Lung (tissue), 12 donors: Measurements from ENCODE around the gene DCUN1D2. TPM values are rescaled to one million over a fixed set of nuclear protein-coding genes. Genes with fewer than 3 reads are reported as not detected.
A peak's percentile ranks its signal among the peaks of the same experiment; 100 is the strongest.

Experiments used
- ATAC-seq: fragments of 200-7000 bp; cut with Tn5 transposase; one replicate; pipeline ENCODE4 v1.9.1; 2020; ENCODE audit warnings: moderate number of reproducible peaks; ENCODE audit not compliant: insufficient read depth, low FRiP score
- DNase-seq, 3 donors: peaks; one replicate each; pipeline ENCODE4 v3.0.0-alpha.2; 2013 to 2017
- H3K27ac ChIP-seq, 2 donors: one replicate each; pipeline ENCODE4 v1.5.1; 2013; ENCODE audit warnings: mild to moderate bottlenecking in 2 of 2, moderate library complexity in 2 of 2, control low read depth in 1 of 2, inconsistent platforms in 1 of 2, low read depth in 1 of 2, low read length in 1 of 2
- H3K27me3 ChIP-seq, 3 donors: one replicate each; pipeline ENCODE4 v1.5.1; 2013; ENCODE audit warnings: low read length in 2 of 3; ENCODE audit not compliant: control insufficient read depth in 3 of 3, insufficient read depth in 3 of 3
- H3K36me3 ChIP-seq, 4 donors: one replicate each; pipeline ENCODE4 v1.5.1; 2013; ENCODE audit warnings: low read length in 4 of 4, mild to moderate bottlenecking in 1 of 4, moderate library complexity in 1 of 4; ENCODE audit not compliant: control insufficient read depth in 4 of 4, insufficient read depth in 4 of 4
- H3K4me1 ChIP-seq, 5 donors: one replicate each; pipeline ENCODE4 v1.5.1; 2013; ENCODE audit warnings: low read length in 5 of 5, mild to moderate bottlenecking in 2 of 5, moderate library complexity in 1 of 5; ENCODE audit not compliant: control insufficient read depth in 5 of 5, insufficient read depth in 5 of 5
- H3K4me3 ChIP-seq: one replicate; pipeline ENCODE4 v1.5.1; 2013; ENCODE audit warnings: mild to moderate bottlenecking, control low read depth, moderate library complexity
- H3K9ac ChIP-seq, 2 donors: one replicate each; pipeline ENCODE4 v1.5.1; 2013; ENCODE audit warnings: low read length in 2 of 2, control low read depth in 1 of 2; ENCODE audit not compliant: insufficient read depth in 1 of 2
- H3K9me3 ChIP-seq, 4 donors: one replicate each; pipeline ENCODE4 v1.5.1; 2013; ENCODE audit warnings: low read length in 3 of 4, mild to moderate bottlenecking in 1 of 4, moderate library complexity in 1 of 4; ENCODE audit not compliant: control insufficient read depth in 4 of 4, insufficient read depth in 3 of 4
- CTCF ChIP-seq: IDR thresholded peaks from 2 replicates; pipeline ENCODE4 v1.5.1; 2012; ENCODE audit warnings: mild to moderate bottlenecking; ENCODE audit errors: control extremely low read depth, extremely low read depth
- WGBS, 2 donors: extraction: QIAGEN DNeasy Blood & Tissue Kit; methylation state at CpG; one replicate each; pipeline ENCODE4 v1.1.7; 2013; 5-methylcytosine and 5-hydroxymethylcytosine counted together
- polyA plus RNA-seq, 2 donors: library from polyadenylated mRNA; stranded (reverse); fragments of 200-250 nt; gene quantifications; one replicate each; pipeline ENCODE4 v1.2.1, GENCODE V29; 2013
- total RNA-seq, 2 donors: library from RNA; depleted of rRNA in 1 of 2; stranded (reverse); fragments of >200 nt in 1 of 2; gene quantifications; one replicate each; pipeline ENCODE4 v1.2.1, GENCODE V29; 2014 to 2021
- donor health status: control.
- donor health status: control.
- donor health status: Bipolar disorder and iron deficiency.
- donor health status: healthy.
- donor health status: DM: yes; HTN: yes; CAD: no.

Gene DCUN1D2
- total and polyA plus RNA-seq, 4 donors: 6.9 to 21.1 (median 13.8) TPM

- no peaks in the 10 kb centered on the region for H3K9me3 ChIP-seq
- H3K27me3 ChIP-seq: no peaks in the 10 kb centered on the region
- H3K36me3 ChIP-seq: peaks cover 0 to 6% (median 0%) of the 10 kb centered on the region in 4 donors
- H3K4me1 ChIP-seq: peaks cover 0 to 19% (median 8%) of the 10 kb centered on the region in 5 donors
- H3K4me3 ChIP-seq: peak overlapping the region; percentile 42
- WGBS, 2 donors: 81 to 89% methylated on average over 13 of the region's 13 CpGs
- no peak for TF ChIP-seq CTCF
- no peak for ATAC-seq
- DNase-seq: no peak
- peak overlapping the region; percentile 48 to 51 for H3K27ac ChIP-seq
- H3K9ac ChIP-seq: no peak overlapping the region
Observed at GRCh38 chr13:113449693-113450347, 40.7 kb downstream of the DCUN1D2 start.

GRCh38 chr13:113448885-113449692 is 41.4 kb downstream of the DCUN1D2 start:
- no peak for TF ChIP-seq CTCF
- WGBS, 2 donors: 57 to 79% methylated on average over 29 of the region's 29 CpGs
- Histone ChIP-seq H3K4me1 (peaks cover 0 to 19% (median 8%) of the 10 kb centered on the region in 5 donors), H3K9me3 (no peaks in the 10 kb centered on the region), H3K27me3 (no peaks in the 10 kb centered on the region), H3K9ac (no peak overlapping the region), H3K36me3 (peaks cover 0 to 5% (median 0%) of the 10 kb centered on the region in 4 donors), H3K4me3 (peak overlapping the region; percentile 42), H3K27ac (peak overlapping the region; percentile 48 to 51)
- ATAC-seq (peak; percentile 60), DNase-seq (no peak)

GRCh38 chr13:113448545-113448884 is 42.0 kb downstream of the DCUN1D2 start:
- DNase-seq (no peak), ATAC-seq (peak; percentile 6)
- Histone ChIP-seq H3K9me3 (no peaks in the 10 kb centered on the region), H3K4me3 (no peak overlapping the region), H3K27ac (peak overlapping the region; percentile 42 to 51), H3K27me3 (no peaks in the 10 kb centered on the region), H3K9ac (no peak overlapping the region), H3K4me1 (peaks cover 0 to 19% (median 8%) of the 10 kb centered on the region in 5 donors), H3K36me3 (peaks cover 0 to 4% (median 0%) of the 10 kb centered on the region in 4 donors)
- no peak for TF ChIP-seq CTCF
- 56 to 68% methylated on average over 6 of the region's 6 CpGs for WGBS, 2 donors
